HCT116 (cell line): ENCODE data around the gene MT1X. TPM values are rescaled to one million over a fixed set of nuclear protein-coding genes. Genes with fewer than 3 reads are reported as not detected.
"Not testable (repeated sequence)": the region's sequence is repeated elsewhere in the genome, so short reads cannot be mapped to it uniquely, and the experiment has no call there.

Source experiments
- ATAC-seq: fragments of 200-7000 bp; cut with Tn5 transposase; 2 replicates; pipeline ENCODE4 v1.9.1; 2020; ENCODE audit warnings: mild to moderate bottlenecking, moderate library complexity
- BruUV-seq: library from RNA; stranded (reverse); fragments of 400-500 nt; replicated peaks from 2 replicates; lab custom pipeline; 2021; lab: Mats Ljungman, UMichigan
- CTCF ChIA-PET: fragments of 300-600 bp; sonication (Branson Sonifier 250); formaldehyde crosslinking; loops from one replicate; lab custom pipeline; 2021; ENCODE audit warnings: antibody characterized with exemption; lab: Charles Lee
- POLR2A ChIA-PET: fragments of 300-600, 350-600 bp; sonication (Branson Sonifier 250); formaldehyde crosslinking; loops from one replicate; lab custom pipeline; 2021; ENCODE audit warnings: antibody characterized with exemption; lab: Charles Lee
- RAD21 ChIA-PET, 2 experiments: fragments of 300-600 bp; sonication (Branson Sonifier 250); formaldehyde crosslinking; loops; one replicate each; lab custom pipeline; 2023; ENCODE audit warnings: low total read pairs in 2 of 2; ENCODE audit not compliant: uncharacterized antibody in 2 of 2, unreplicated experiment in 2 of 2, low non-redundant PET in 1 of 2; lab: Charles Lee
- DNase-seq: peaks from one replicate; pipeline ENCODE4 v3.0.0-alpha.2; 2010; ENCODE audit warnings: low read depth, low spot score
- H2AFZ ChIP-seq: fragments of 200-600 bp; shearing (Covaris generic), sonication (generic); 2 replicates; pipeline ENCODE4 v1.6.1; 2017; ENCODE audit warnings: low read depth, mixed run types, mixed read lengths, antibody characterized with exemption, low read length; ENCODE audit not compliant: poor library complexity, severe bottlenecking
- H3K27ac ChIP-seq: 2 replicates; pipeline ENCODE4 v1.5.1; 2012; ENCODE audit warnings: low read depth, low read length
- H3K27me3 ChIP-seq: fragments of 200-600 bp; sonication (generic); 2 replicates; pipeline ENCODE4 v1.6.1; 2016; ENCODE audit warnings: mixed run types, low read length, mixed read lengths; ENCODE audit not compliant: insufficient read depth
- H3K36me3 ChIP-seq, 2 experiments: fragments of 200-500 bp in 1 of 2; fragments of 200-600 bp in 1 of 2; sonication (Bioruptor generic) in 1 of 2; sonication (generic) in 1 of 2; 2 replicates each; pipeline versions ENCODE4 v1.5.1 to v1.6.1; 2014 to 2016; ENCODE audit warnings: low read length in 2 of 2, inconsistent platforms in 1 of 2, mixed read lengths in 1 of 2, mixed run types in 1 of 2; ENCODE audit not compliant: insufficient read depth in 2 of 2, control insufficient read depth in 1 of 2
- H3K4me1 ChIP-seq, 2 experiments: fragments of 200-600 bp in 1 of 2; sonication (generic) in 1 of 2; 2 replicates each; pipeline versions ENCODE4 v1.5.1 to v1.6.1; 2012 to 2017; ENCODE audit warnings: low read length in 2 of 2, inconsistent platforms in 1 of 2, mild to moderate bottlenecking in 1 of 2, mixed read lengths in 1 of 2, mixed run types in 1 of 2, moderate library complexity in 1 of 2; ENCODE audit not compliant: insufficient read depth in 2 of 2, control insufficient read depth in 1 of 2
- H3K4me2 ChIP-seq: fragments of 200-600 bp; sonication (generic); 2 replicates; pipeline ENCODE4 v1.6.1; 2017; ENCODE audit warnings: mixed run types, low read length, mixed read lengths
- H3K4me3 ChIP-seq, 2 experiments: fragments of 200-600 bp in 1 of 2; sonication (generic) in 1 of 2; replicated peaks in 1 of 2; 2 replicates each; pipeline ENCODE4 v1.5.1; 2011 to 2016; ENCODE audit warnings: low read length in 2 of 2, control low read depth in 1 of 2, low read depth in 1 of 2, mild to moderate bottlenecking in 1 of 2, mixed read lengths in 1 of 2, mixed run types in 1 of 2
- H3K79me2 ChIP-seq: fragments of 200-600 bp; sonication (generic); 2 replicates; pipeline ENCODE4 v1.6.1; 2017; ENCODE audit warnings: mild to moderate bottlenecking, mixed run types, low read length, moderate library complexity, mixed read lengths; ENCODE audit not compliant: insufficient read depth
- H3K9ac ChIP-seq: fragments of 200-600 bp; sonication (generic); 2 replicates; pipeline ENCODE4 v1.6.1; 2016; ENCODE audit warnings: low read length, mixed read lengths
- H3K9me2 ChIP-seq: fragments of 200-600 bp; sonication (generic), shearing (Covaris generic); 2 replicates; pipeline ENCODE4 v1.6.1; 2017; ENCODE audit warnings: mixed run types, mild to moderate bottlenecking, moderate library complexity; ENCODE audit not compliant: insufficient read depth
- H3K9me3 ChIP-seq, 2 experiments: fragments of 200-500 bp in 1 of 2; fragments of 200-600 bp in 1 of 2; sonication (Bioruptor generic) in 1 of 2; sonication (generic) in 1 of 2; 2 replicates each; pipeline ENCODE4 v1.6.1; 2014 to 2017; ENCODE audit warnings: low read length in 2 of 2, mixed read lengths in 2 of 2, inconsistent platforms in 1 of 2, low read depth in 1 of 2, mild to moderate bottlenecking in 1 of 2, mixed run types in 1 of 2, moderate library complexity in 1 of 2; ENCODE audit not compliant: control insufficient read depth in 1 of 2, insufficient read depth in 1 of 2
- H4K20me1 ChIP-seq: fragments of 200-600 bp; sonication (generic), shearing (Covaris generic); 2 replicates; pipeline ENCODE4 v1.6.1; 2017; ENCODE audit warnings: mixed run types, mild to moderate bottlenecking, moderate library complexity; ENCODE audit not compliant: insufficient read depth
- EGR1 ChIP-seq: IDR thresholded peaks from 2 replicates; pipeline ENCODE4 v1.6.1; 2012; ENCODE audit warnings: low read depth
- ELF1 ChIP-seq: IDR thresholded peaks from 2 replicates; pipeline ENCODE4 v1.6.1; 2012; ENCODE audit warnings: low read depth, borderline replicate concordance
- EZH2phosphoT487 ChIP-seq: fragments of 200-600 bp; IDR thresholded peaks from 2 replicates; pipeline ENCODE4 v1.6.1; 2018; ENCODE audit warnings: antibody characterized with exemption, borderline replicate concordance
- JUND ChIP-seq: IDR thresholded peaks from 2 replicates; pipeline ENCODE4 v1.6.1; 2012
- POLR2A ChIP-seq: IDR thresholded peaks from 2 replicates; pipeline ENCODE4 v1.7.0; 2011; ENCODE audit warnings: borderline replicate concordance; ENCODE audit not compliant: insufficient read depth, insufficient read length; ENCODE audit errors: extremely low read depth
- RAD21 ChIP-seq: IDR thresholded peaks from 2 replicates; pipeline ENCODE4 v1.6.1; 2012; ENCODE audit warnings: low read depth, mild to moderate bottlenecking
- SP1 ChIP-seq: IDR thresholded peaks from 2 replicates; pipeline ENCODE4 v1.6.1; 2012; ENCODE audit warnings: low read depth
- SRF ChIP-seq: IDR thresholded peaks from 2 replicates; pipeline ENCODE4 v1.6.1; 2012; ENCODE audit warnings: low read depth
- YY1 ChIP-seq: IDR thresholded peaks from 2 replicates; pipeline ENCODE4 v1.6.1; 2011; ENCODE audit warnings: low read length, low read depth, moderate library complexity, mild to moderate bottlenecking; ENCODE audit not compliant: insufficient replicate concordance; ENCODE audit errors: extremely low read depth
- ZFX ChIP-seq: fragments of 450-650 bp; IDR thresholded peaks from 2 replicates; pipeline ENCODE4 v1.6.1; 2017
- intact Hi-C: fragments of 100-400 bp; cut with micrococcal nuclease; formaldehyde crosslinking; loops from 2 replicates; pipeline ENCODE4 v1.10.0; 2022
- total RNA-seq: library from RNA; stranded (reverse); gene quantifications from one replicate; pipeline ENCODE4 v1.2.1, GENCODE V29; 2021; ENCODE audit not compliant: unreplicated experiment
- TF ChIP-seq, protein P1 (sequence below): IDR thresholded peaks from 2 replicates; pipeline ENCODE4 v1.6.1; 2011; ENCODE audit warnings: mild to moderate bottlenecking, low read length, moderate library complexity; ENCODE audit not compliant: insufficient replicate concordance; ENCODE audit errors: extremely low read depth
- TF ChIP-seq, protein P2 (sequence below), 3 experiments: fragments of 200-600 bp in 1 of 3; sonication (generic) in 1 of 3; IDR thresholded peaks in 2 of 3; conservative IDR thresholded peaks in 1 of 3; 2 replicates each; pipeline ENCODE4 v1.5.1; 2012 to 2017; ENCODE audit warnings: low read depth in 2 of 3, low read length in 2 of 3, antibody characterized with exemption in 1 of 3, borderline replicate concordance in 1 of 3, control low read depth in 1 of 3, mild to moderate bottlenecking in 1 of 3, mixed read lengths in 1 of 3, mixed run types in 1 of 3, moderate library complexity in 1 of 3; ENCODE audit not compliant: insufficient read depth in 1 of 3

Gene MT1X
- total RNA-seq, 1 experiment from 2014 or later = 50.2 TPM

DNA sequence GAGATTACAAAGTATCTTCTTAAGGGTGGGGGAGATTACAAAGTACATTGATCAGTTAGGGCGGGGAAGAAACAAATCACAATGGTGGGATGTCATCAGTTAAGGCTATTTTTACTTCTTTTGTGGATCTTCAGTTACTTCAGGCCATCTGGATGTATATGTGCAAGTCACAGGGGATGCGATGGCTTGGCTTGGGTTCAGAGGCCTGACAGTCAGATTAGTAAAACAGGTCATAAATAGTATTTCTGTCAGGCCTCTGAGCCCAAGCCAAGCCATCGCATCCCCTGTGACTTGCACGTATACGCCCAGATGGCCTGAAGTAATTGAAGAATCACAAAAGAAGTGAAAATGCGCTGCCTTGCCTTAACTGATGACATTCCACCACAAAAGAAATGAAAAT, 7.7 kb upstream of the MT1X start:
- H3K79me2 ChIP-seq, RAD21 ChIA-PET, H3K9me3 ChIP-seq, H3K9me2 ChIP-seq, ATAC-seq, intact Hi-C loops, H2AFZ ChIP-seq, H3K27me3 ChIP-seq, BruUV-seq, H3K9ac ChIP-seq, H3K4me1 ChIP-seq, H3K27ac ChIP-seq, CTCF ChIA-PET, DNase-seq, H4K20me1 ChIP-seq, H3K4me3 ChIP-seq, H3K36me3 ChIP-seq, H3K4me2 ChIP-seq: not testable (repeated sequence)
- POLR2A ChIA-PET = interaction anchor here (1.6 kb wide), 1 partner anchor 8 kb away, joined by 5 read pairs; no protein-coding TSS in a partner anchor

DNA sequence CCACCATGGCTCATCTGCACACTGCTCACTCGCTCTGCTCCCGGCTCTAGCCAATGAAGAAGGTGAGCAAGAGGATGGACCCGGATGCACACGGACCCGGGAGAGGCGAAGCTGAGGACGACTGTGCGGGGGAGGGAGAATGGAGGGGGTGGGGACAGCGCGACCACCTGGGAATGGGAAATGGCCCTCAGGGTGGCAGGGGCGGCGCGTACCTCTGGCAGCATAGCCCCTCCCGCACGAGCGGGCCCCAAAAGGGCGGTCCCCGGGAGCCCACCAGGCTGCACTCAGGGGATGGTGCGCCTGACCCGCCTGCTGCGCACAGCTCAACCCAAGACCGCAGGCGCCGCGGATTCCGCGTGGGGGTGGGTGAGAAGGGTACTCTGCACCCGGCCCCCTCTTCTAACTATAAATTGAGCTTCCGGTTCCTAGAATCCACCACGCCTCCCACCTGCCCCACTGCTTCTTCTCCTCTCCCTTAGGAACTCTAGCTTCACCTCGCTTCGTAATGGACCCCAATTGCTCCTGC, 6.5 kb upstream of the MT1X start:
- no TSS peak for BruUV-seq
- DNase-seq = no peak
- H3K9ac ChIP-seq = no peak overlapping the region
- H4K20me1 ChIP-seq = no peaks in the 10 kb centered on the region
- RAD21 ChIA-PET = no interaction called here
- peaks cover 0 to 12% of the 10 kb centered on the region in 2 experiments; a peak in 2 of 4 replicates for H3K4me1 ChIP-seq
- no peaks in the 10 kb centered on the region for H3K9me3 ChIP-seq
- H3K4me3 ChIP-seq = no peak overlapping the region
- TF ChIP-seq, protein P1, sequence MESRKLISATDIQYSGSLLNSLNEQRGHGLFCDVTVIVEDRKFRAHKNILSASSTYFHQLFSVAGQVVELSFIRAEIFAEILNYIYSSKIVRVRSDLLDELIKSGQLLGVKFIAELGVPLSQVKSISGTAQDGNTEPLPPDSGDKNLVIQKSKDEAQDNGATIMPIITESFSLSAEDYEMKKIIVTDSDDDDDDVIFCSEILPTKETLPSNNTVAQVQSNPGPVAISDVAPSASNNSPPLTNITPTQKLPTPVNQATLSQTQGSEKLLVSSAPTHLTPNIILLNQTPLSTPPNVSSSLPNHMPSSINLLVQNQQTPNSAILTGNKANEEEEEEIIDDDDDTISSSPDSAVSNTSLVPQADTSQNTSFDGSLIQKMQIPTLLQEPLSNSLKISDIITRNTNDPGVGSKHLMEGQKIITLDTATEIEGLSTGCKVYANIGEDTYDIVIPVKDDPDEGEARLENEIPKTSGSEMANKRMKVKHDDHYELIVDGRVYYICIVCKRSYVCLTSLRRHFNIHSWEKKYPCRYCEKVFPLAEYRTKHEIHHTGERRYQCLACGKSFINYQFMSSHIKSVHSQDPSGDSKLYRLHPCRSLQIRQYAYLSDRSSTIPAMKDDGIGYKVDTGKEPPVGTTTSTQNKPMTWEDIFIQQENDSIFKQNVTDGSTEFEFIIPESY = no peak
- TF ChIP-seq SRF = no peak
- TF ChIP-seq EGR1 = no peak
- no peak for TF ChIP-seq ELF1
- no peak for TF ChIP-seq SP1
- TF ChIP-seq, protein P2, sequence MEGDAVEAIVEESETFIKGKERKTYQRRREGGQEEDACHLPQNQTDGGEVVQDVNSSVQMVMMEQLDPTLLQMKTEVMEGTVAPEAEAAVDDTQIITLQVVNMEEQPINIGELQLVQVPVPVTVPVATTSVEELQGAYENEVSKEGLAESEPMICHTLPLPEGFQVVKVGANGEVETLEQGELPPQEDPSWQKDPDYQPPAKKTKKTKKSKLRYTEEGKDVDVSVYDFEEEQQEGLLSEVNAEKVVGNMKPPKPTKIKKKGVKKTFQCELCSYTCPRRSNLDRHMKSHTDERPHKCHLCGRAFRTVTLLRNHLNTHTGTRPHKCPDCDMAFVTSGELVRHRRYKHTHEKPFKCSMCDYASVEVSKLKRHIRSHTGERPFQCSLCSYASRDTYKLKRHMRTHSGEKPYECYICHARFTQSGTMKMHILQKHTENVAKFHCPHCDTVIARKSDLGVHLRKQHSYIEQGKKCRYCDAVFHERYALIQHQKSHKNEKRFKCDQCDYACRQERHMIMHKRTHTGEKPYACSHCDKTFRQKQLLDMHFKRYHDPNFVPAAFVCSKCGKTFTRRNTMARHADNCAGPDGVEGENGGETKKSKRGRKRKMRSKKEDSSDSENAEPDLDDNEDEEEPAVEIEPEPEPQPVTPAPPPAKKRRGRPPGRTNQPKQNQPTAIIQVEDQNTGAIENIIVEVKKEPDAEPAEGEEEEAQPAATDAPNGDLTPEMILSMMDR (IDR thresholded peaks at IDR 0.05 in 2 of 3, conservative IDR thresholded peaks at IDR 0.05 in 1 of 3; ENCODE audit: borderline replicate concordance in 1 of 3, insufficient read depth in 1 of 3, low read depth in 2 of 3, low read length in 2 of 3) = no peak
- TF ChIP-seq POLR2A = no peak
- TF ChIP-seq ZFX = no peak
- TF ChIP-seq EZH2phosphoT487 = no peak
- no peak for TF ChIP-seq YY1
- TF ChIP-seq JUND = no peak
- no peak for TF ChIP-seq RAD21
- no peaks in the 10 kb centered on the region for H3K79me2 ChIP-seq
- H3K27ac ChIP-seq = no peak overlapping the region
- intact Hi-C loops = no loop called here
- POLR2A ChIA-PET = no interaction called here
- no peaks in the 10 kb centered on the region for H3K9me2 ChIP-seq
- CTCF ChIA-PET = no interaction called here
- no peak overlapping the region for H3K4me2 ChIP-seq
- no peaks in the 10 kb centered on the region for H3K36me3 ChIP-seq
- ATAC-seq = no peak
- no peak overlapping the region for H2AFZ ChIP-seq
- no peaks in the 10 kb centered on the region for H3K27me3 ChIP-seq
